ENCODE results near the gene SEPTIN5. TPM values are rescaled to one million over a fixed set of nuclear protein-coding genes. Genes with fewer than 3 reads are reported as not detected.

The SEPTIN5 gene
- total RNA-seq, 1 experiment from 2014 or later = 2.0 TPM

DNA sequence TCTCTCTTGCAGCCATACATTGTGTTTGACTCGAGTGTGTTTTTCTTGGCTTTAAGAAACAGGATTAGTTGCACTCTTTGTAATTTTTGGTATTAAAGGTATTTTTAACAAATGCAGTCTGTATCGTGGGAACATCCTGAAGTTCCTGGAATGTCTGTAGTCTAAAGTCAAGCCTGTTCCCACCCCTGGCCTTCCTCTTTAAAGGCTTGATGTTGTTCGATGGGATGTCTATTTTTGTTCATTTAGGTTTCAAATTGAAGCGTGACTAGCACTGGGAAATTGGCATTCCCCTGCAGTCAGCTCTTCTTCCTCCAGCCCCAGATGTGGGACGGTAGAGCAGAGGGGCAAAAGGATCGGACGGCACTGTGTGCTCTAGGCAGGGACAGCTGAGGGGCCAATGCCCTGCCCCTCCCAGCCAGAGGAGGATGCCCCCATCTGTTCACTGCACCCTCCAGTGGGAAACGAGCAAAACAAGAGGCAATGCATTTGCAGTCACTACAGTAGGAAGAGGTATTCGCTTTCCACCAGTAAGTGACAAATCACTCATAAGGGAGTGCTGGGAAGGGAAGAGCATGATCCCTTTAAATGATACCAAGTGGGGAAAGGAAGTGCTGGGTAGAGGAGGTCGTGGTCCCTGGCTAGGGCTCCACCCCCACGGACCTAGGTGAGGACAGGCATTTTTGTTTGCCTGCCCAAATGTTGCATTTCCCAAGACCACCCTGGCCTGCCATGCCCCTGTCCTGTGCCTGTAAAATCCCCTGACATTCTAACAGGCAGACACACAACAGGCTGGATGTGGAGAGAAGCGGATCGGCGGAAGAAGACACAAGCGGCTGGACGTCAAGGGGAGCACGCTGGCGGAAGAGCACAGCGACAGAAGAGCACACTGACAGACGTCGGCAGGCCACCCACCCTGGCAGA is 47.4 kb upstream of the SEPTIN5 start:
- Mint-ChIP-seq H3K27ac (ENCODE audit: low read depth, unreplicated experiment) (no peak overlapping the region), H3K4me3 (ENCODE audit: unreplicated experiment) (no peak overlapping the region), H3K9me3 (ENCODE audit: unreplicated experiment) (peaks cover 3% of the 10 kb centered on the region), H3K27me3 (ENCODE audit: insufficient read depth, unreplicated experiment) (peaks cover 28% of the 10 kb centered on the region), H3K4me1 (ENCODE audit: insufficient read depth, unreplicated experiment) (peaks cover 14% of the 10 kb centered on the region), H3K36me3 (ENCODE audit: insufficient read depth, unreplicated experiment) (no peaks in the 10 kb centered on the region)
- ChIA-PET CTCF (interaction anchor here (1.3 kb wide), 1 partner anchor 37 kb away, joined by 8 read pairs; no protein-coding TSS in a partner anchor), POLR2A (no interaction called here)
- TF ChIP-seq, protein P1, sequence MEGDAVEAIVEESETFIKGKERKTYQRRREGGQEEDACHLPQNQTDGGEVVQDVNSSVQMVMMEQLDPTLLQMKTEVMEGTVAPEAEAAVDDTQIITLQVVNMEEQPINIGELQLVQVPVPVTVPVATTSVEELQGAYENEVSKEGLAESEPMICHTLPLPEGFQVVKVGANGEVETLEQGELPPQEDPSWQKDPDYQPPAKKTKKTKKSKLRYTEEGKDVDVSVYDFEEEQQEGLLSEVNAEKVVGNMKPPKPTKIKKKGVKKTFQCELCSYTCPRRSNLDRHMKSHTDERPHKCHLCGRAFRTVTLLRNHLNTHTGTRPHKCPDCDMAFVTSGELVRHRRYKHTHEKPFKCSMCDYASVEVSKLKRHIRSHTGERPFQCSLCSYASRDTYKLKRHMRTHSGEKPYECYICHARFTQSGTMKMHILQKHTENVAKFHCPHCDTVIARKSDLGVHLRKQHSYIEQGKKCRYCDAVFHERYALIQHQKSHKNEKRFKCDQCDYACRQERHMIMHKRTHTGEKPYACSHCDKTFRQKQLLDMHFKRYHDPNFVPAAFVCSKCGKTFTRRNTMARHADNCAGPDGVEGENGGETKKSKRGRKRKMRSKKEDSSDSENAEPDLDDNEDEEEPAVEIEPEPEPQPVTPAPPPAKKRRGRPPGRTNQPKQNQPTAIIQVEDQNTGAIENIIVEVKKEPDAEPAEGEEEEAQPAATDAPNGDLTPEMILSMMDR (IDR thresholded peaks at IDR 0.05; ENCODE audit: unreplicated experiment) = no peak
- no peak for DNase-seq (ENCODE audit: unreplicated experiment)
- BruUV-seq (replicated peaks) = no TSS peak
- intact Hi-C loops (cut with micrococcal nuclease) = no loop called here

DNA sequence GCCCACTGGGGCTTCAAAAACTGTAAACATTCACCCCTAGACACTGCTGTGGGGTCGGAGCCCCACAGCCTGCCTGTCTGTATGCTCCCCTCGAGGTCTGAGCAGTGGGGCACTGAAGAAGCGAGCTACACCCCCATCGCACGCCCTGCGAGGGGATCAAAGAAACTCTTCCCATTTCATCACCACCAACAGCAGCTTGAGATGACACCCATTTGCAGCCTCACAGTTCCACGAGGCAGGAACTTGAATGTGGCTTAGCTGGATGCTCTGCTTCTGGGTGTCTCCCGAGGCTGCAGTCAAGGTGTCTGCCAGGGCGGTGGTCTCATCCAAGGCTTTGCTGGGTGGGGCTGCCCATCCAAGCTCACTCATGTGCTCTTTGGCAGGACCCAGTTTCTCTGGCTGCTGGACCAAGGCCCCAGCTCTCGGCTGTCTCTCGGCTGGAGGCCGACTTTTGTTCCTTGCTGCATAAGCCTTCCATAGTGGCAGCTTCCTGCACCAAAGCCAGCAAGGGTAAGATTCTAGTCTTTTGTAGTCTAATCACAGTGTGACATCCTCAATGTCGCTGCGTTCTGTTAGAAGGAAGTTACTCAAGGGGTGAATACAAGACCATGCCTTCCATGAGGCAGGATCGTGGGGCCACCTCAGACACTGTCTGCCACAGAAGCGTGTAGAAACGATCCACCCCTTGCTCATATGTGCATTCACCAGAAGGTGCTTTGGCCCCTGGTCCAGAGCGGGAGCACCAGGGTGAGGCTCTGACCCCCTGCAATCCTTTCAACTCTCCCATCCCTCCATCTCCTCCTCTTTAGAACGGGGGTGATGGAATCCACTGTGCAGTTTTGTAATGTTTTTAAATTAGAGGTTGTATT is 46.2 kb upstream of the SEPTIN5 start:
- H3K4me3 Mint-ChIP-seq (ENCODE audit: unreplicated experiment) = no peak overlapping the region
- no TSS peak for BruUV-seq (replicated peaks)
- CTCF ChIA-PET = interaction anchor here (0.6 to 1.5 kb wide), 2 partner anchors 11 to 233 kb away, joined by 4 to 7 read pairs; no protein-coding TSS in a partner anchor
- H3K4me1 Mint-ChIP-seq (ENCODE audit: insufficient read depth, unreplicated experiment) = peaks cover 12% of the 10 kb centered on the region
- intact Hi-C loops (cut with micrococcal nuclease) = no loop called here
- no peak for DNase-seq (ENCODE audit: unreplicated experiment)
- H3K36me3 Mint-ChIP-seq (ENCODE audit: insufficient read depth, unreplicated experiment) = no peaks in the 10 kb centered on the region
- TF ChIP-seq, protein P1 (IDR thresholded peaks at IDR 0.05; ENCODE audit: unreplicated experiment) = no peak
- POLR2A ChIA-PET = no interaction called here
- H3K9me3 Mint-ChIP-seq (ENCODE audit: unreplicated experiment) = peaks cover 5% of the 10 kb centered on the region
- peaks cover 32% of the 10 kb centered on the region for H3K27me3 Mint-ChIP-seq (ENCODE audit: insufficient read depth, unreplicated experiment)
- H3K27ac Mint-ChIP-seq (ENCODE audit: low read depth, unreplicated experiment) = no peak overlapping the region

DNA sequence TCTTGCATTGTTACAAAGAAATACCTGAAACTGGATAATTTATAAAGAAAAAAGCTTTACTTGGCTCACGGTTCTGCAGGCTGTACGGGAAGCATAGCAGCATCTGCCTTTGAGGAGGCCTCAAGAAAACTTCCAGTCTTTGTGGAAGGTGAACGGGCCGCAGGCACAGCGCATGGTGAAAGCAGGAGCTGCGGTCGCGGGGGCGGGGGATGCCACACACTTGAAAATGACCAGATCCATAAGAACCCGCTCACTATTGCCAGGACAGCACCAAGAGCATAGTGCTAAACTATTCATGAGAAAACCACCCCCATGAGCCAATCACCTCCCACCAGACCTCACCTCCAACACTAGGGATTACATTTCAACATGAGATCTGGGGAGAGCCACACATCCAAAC is 45.6 kb upstream of the SEPTIN5 start:
- POLR2A ChIA-PET = no interaction called here
- no peak overlapping the region for H3K4me3 Mint-ChIP-seq (ENCODE audit: unreplicated experiment)
- BruUV-seq (replicated peaks) = no TSS peak
- TF ChIP-seq, protein P1 (IDR thresholded peaks at IDR 0.05; ENCODE audit: unreplicated experiment) = no peak
- intact Hi-C loops (cut with micrococcal nuclease) = no loop called here
- CTCF ChIA-PET = interaction anchor here (1.5 kb wide), 1 partner anchor 11 kb away, joined by 7 read pairs; no protein-coding TSS in a partner anchor
- no peaks in the 10 kb centered on the region for H3K36me3 Mint-ChIP-seq (ENCODE audit: insufficient read depth, unreplicated experiment)
- DNase-seq (ENCODE audit: unreplicated experiment) = no peak
- H3K9me3 Mint-ChIP-seq (ENCODE audit: unreplicated experiment) = peaks cover 5% of the 10 kb centered on the region
- no peak overlapping the region for H3K27ac Mint-ChIP-seq (ENCODE audit: low read depth, unreplicated experiment)
- H3K27me3 Mint-ChIP-seq (ENCODE audit: insufficient read depth, unreplicated experiment) = peaks cover 32% of the 10 kb centered on the region
- peaks cover 5% of the 10 kb centered on the region for H3K4me1 Mint-ChIP-seq (ENCODE audit: insufficient read depth, unreplicated experiment)

DNA sequence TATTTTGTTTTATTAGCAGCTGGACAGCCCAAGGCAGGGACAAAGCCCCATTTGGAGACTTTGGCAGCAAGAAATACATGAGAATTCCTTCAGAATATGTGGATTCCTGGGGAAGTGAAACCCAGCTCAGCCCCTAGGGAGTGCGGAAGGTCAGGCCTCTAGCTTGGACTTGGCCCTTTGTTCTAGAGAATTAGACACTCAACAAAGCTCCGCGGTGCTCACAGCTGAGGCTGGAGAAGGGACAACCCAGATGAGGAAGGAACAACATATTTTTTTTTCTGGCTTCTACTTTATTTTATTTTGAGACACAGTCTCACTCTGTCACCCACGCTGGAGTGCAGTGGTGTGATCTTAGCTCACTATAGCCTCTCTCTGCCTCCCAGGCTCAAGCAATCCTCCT is 44.7 kb upstream of the SEPTIN5 start:
- no peaks in the 10 kb centered on the region for H3K36me3 Mint-ChIP-seq (ENCODE audit: insufficient read depth, unreplicated experiment)
- TF ChIP-seq, protein P1 (IDR thresholded peaks at IDR 0.05; ENCODE audit: unreplicated experiment) = no peak
- H3K9me3 Mint-ChIP-seq (ENCODE audit: unreplicated experiment) = peaks cover 5% of the 10 kb centered on the region
- H3K27me3 Mint-ChIP-seq (ENCODE audit: insufficient read depth, unreplicated experiment) = peaks cover 39% of the 10 kb centered on the region
- BruUV-seq (replicated peaks) = no TSS peak
- H3K4me3 Mint-ChIP-seq (ENCODE audit: unreplicated experiment) = no peak overlapping the region
- no peak overlapping the region for H3K27ac Mint-ChIP-seq (ENCODE audit: low read depth, unreplicated experiment)
- peaks cover 5% of the 10 kb centered on the region for H3K4me1 Mint-ChIP-seq (ENCODE audit: insufficient read depth, unreplicated experiment)
- POLR2A ChIA-PET = interaction anchor here (0.7 kb wide), 1 partner anchor 190 kb away, joined by 3 read pairs; the partner anchor contains the start of gene CDC45
- no peak for DNase-seq (ENCODE audit: unreplicated experiment)
- intact Hi-C loops (cut with micrococcal nuclease) = no loop called here
- CTCF ChIA-PET = interaction anchor here (1.5 kb wide), 1 partner anchor 10 kb away, joined by 7 read pairs; no protein-coding TSS in a partner anchor
